Lower leg skin (tissue), 3 donors: ENCODE data around the gene SLC4A2.

ENCODE experiments used
- POLR2A ChIP-seq, 2 donors: fragments of 450-650 bp; IDR thresholded peaks; one replicate each; pipeline ENCODE4 v1.6.1; 2016 to 2017; ENCODE audit warnings: antibody characterized with exemption in 2 of 2, mild to moderate bottlenecking in 1 of 2, moderate library complexity in 1 of 2
- TF ChIP-seq, protein P1 (sequence below), 3 donors: fragments of 450-650 bp; IDR thresholded peaks; one replicate each; pipeline ENCODE4 v1.5.1; 2016; ENCODE audit warnings: antibody characterized with exemption in 3 of 3, mild to moderate bottlenecking in 3 of 3, moderate library complexity in 2 of 3

DNA sequence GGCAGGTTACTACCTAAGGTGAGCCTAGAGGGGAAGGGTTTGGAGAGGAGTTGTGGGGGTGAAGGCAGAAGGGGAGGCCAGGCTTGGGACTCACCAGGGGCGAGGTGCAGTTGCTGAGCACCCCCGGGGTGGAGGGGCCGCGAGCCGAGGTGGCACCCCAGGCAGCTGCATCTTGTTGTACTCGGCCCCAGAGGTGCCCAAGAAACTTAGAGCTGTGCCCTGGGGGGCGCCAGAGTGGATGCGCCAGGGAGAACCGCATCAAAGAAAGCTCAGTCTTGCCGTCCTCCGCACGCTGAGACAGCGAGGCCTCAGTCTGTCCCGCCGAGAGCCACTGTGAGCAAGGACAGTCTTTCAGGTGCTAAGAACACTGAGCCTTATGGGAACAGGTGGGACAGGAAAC, 42.4 kb upstream of the SLC4A2 start:
- TF ChIP-seq, protein P1, sequence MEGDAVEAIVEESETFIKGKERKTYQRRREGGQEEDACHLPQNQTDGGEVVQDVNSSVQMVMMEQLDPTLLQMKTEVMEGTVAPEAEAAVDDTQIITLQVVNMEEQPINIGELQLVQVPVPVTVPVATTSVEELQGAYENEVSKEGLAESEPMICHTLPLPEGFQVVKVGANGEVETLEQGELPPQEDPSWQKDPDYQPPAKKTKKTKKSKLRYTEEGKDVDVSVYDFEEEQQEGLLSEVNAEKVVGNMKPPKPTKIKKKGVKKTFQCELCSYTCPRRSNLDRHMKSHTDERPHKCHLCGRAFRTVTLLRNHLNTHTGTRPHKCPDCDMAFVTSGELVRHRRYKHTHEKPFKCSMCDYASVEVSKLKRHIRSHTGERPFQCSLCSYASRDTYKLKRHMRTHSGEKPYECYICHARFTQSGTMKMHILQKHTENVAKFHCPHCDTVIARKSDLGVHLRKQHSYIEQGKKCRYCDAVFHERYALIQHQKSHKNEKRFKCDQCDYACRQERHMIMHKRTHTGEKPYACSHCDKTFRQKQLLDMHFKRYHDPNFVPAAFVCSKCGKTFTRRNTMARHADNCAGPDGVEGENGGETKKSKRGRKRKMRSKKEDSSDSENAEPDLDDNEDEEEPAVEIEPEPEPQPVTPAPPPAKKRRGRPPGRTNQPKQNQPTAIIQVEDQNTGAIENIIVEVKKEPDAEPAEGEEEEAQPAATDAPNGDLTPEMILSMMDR (IDR thresholded peaks at IDR 0.05) = no peak
- TF ChIP-seq POLR2A (IDR thresholded peaks at IDR 0.05) = no peak
